Measurements from ENCODE around the gene CENPP.

CENPP gene

DNA sequence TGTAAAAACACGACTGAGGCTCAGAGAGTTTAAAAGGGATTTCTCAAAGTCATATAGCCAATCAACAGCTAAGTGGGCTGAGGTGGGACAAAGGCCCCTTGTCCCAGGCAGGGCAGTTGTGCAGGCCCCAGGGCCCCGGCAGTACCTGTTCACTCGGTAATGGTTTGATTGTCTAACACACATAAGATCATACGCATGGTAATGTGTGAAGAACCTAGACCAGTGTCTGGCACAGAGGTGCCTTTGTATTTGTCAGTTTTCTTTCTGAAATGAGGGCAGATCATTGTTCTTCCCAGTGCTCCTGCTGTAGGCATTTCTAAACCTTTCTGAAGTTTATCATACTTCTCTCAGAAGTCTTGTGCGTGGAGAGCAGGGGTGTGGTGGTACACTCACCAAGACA lies 277.3 kb downstream of the CENPP start:
- DNase-seq: no peak

DNA sequence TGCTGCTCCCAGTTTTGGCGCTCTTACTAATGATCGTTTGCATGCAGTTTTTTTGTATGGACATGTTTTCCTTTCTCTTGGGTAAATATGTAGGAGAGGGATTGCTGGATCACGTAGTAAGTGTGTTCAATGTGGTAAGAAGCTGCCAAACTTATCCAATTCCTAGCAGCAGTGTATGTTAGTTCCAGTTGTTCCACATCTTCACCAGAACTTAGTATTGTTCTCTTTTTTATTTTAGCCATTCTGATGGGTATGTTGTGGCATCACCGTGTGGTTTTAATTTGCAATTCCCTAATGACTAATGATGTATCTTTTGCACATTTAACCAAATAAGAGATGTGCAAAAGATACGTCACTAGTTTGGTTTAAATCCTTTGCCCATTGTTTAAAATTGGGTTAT lies 278.2 kb downstream of the CENPP start:
- no peak for DNase-seq

DNA sequence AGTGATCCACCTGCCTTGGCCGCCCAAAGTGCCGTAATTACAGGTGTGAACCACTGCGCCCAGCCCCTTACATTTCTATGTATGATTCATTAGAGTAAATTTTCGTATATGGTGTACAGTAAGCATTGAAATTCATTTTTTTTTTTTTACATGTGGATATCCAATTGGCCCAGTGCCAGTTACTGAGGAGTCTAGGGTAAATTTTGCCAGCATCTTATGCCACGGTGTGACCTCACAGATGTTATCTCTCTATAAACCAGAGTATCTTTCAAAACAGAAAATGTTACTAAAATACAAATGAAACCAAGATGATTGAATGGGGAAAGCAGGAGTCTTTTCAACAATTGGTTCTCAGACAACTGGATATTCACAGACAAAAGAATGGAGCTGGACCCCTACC lies 279.5 kb downstream of the CENPP start:
- DNase-seq: no peak

DNA sequence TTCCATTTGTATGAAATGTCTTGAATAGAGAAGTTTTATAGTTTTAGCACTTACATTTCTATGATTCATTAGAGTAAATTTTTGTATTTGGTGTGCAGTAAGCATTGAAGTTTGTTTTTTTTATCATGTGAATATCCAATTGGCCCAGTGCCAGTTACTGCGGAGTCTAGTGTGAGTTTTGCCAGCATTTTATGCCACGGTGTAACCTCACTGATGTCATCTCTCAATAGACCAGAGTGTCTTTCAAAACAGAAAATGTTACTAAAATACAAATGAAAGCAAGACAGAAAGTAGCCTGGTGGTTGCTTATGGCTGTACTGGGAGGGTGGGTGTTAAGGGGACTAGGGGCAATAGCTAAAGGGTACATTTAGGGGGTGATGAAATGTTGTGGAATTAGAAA lies 281.3 kb downstream of the CENPP start:
- no peak for DNase-seq

DNA sequence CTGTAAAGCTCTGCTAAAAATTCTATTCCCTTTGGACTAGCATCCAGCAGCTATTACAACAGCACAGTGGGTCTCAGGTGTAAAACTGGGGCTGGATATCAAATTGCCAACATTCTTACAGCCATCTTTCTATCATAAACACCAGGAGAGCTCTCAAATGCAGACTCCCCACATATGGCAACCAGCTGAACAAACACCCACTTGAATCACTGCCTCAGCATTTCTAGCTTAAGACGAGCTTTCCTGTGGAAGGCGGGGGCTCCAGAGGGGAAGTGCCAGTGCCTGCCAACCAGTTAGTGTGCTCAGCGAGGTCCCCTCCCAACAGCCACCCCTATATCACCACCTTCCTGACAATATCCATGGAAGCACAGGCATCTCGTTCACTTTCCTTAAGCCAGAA lies 282.0 kb downstream of the CENPP start:
- no peak for DNase-seq

DNA sequence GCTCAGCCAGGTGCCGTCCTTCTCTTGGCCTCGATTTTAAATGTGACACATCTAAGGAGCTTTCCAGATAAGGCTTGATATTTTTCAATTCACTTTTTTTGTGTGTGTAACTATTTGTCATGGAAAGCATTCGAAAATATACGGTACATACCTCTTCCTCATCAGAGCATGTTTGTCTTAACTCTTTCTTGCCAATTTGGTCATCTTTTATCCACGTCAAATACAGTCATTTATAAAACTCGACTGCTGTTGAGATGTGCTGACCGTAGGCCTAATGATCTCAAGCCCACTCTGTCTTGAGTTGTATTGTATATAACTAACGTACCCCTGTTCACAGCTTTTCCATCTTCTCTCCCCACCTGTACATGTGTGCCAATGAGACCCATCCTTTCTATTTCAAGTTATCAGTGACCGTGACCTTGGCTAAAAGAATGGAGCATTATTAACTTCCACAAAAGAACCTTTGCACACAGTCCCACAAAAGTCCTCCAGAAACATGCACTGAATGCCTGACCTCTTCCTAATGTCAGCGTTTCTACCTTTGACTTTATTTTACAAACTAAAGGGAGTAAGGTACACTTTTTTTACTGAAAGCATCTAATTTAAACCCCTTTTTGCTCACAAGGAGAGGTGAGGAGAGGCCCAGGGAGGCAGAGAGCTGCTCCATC lies 282.6 kb downstream of the CENPP start:
- no peak for DNase-seq

DNA sequence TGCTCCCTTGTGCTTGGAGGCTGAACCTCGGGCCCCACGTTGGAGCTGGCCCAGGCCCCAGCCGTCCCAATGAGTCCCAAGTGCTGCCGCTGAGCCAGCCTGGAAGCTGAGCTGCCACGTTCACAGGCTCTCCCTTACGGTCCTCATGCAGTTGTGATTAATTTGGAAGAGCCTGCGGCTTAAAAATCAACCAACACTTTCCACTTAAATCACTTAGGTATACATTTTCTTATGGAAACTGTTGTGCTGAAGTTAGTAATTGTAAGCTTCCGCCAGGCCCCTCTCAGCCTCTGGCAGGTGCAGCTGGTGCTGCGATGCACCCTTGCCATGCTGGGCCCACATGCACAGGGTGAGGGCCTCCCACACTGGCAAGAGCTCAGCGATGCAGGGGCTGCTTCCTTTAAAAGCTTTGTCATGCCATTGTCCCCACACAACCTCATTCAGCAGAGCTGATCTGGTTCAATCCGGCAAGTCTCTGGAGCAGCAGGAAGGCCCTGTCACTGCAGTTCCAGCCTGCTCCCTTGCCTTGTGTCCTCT lies 283.2 kb downstream of the CENPP start:
- DNase-seq: no peak

DNA sequence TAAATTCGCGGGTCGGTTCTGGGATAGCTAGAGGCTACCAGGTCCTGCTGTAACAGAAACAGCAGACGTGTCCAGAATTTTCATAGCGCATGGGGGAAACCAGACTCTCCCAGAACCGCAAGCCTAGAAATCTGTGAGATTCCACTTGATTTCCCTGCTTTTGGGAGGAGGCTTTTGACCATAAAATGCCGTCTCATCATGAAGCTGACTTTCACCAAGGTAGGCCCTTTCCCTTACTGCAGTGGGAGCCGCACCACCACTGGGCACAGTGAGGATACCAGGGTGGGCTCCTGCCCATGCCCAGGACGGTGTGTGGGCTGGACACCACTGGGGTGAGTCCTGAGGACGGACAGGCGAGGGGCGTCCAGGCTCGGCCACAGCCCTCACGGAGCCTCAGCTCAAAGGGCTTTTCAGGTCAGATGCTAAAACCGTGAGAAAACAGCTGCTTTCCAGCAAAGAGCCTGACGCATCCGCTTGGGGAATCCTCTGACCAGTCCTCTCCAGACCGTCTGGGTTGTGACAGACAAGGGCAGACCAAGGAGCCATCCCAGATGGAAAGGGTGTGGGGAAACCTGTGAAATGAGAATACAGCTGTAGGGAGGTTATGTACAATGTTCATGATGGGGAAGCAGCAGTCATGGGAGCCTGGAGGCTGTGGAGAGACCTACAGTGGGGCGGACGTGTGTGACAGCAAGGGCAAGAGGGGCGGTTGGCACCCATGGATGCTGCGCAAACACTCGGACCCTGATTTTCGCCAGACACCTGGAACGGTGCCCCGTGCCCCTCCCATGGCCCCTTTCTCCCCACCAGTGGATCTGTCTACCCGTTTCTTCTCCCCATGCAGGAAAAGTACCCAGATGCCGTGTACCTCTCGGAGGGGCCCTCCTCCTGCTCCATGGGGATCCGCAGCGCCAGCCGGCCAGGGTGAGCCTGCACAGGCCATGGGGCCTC lies 285.0 kb downstream of the CENPP start:
- DNase-seq: no peak

DNA sequence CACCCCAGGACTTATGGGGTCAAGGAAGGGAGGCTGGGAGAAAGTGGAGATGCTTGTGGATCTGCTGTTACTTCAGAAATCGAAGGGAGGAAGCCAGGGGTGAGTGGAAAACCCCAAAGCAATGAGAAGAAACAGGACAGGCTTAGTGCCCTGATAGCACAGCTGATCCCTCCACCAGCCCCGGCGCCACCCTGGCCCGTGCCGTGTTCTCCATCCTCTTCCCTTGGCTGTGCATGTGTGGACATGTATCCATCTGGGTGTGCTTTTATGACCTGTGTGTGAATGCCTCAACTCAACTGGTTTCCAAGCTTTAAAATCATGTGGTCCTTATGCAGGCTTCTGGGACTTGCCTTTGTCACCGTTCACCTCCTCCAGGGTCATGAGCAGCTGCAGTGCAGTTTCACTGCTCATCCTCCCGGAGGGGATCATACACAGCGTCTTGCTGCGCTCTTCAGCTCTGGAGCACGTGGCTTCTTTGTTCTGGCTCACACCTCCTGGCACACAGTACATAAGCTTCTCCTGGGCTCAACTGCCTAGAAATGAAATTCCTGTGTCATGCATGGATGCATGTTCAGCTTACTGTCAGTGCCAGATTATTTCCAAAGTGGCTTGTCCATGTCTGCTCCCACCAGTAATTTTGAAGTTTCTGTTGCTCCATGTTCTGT lies 286.0 kb downstream of the CENPP start:
- no peak for DNase-seq

DNA sequence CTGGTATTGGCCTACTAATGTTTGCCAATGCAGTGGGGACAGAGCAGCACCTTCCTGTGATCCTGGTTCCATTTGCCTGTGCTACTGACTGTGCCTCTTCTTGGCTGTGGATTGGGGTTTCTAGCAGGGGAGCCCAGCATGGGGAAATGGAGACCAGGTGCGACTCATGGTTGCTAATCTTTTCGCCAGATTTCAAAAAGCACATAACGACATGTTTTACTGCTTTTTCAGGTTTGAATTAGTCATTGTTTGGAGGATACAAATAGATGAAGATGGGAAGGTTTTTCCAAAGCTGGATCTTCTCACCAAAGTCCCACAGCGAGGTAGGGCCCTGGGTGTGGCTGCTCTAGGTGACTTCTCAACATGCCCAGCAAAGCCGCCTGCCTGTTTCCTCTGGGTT lies 286.5 kb downstream of the CENPP start:
- no peak for DNase-seq

DNA sequence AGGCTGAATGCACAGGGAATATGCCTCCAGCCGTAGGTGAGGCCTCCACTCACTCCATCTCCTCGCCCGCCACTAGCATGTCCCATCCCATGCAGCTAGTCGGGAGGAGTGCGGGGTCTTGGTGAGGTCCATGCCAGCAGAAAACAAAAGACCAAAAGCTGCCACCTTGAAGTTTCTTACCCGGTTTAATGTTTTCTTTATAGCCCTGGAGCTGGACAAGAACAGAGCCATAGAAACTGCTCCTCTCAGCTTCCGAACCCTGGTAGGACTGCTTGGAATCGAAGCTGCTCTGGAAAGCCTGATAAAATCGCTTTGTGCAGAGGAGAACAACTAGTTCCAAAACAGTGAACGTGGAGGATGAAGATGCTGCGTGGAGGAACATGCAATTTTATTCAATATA lies 287.1 kb downstream of the CENPP start:
- DNase-seq: no peak

DNA sequence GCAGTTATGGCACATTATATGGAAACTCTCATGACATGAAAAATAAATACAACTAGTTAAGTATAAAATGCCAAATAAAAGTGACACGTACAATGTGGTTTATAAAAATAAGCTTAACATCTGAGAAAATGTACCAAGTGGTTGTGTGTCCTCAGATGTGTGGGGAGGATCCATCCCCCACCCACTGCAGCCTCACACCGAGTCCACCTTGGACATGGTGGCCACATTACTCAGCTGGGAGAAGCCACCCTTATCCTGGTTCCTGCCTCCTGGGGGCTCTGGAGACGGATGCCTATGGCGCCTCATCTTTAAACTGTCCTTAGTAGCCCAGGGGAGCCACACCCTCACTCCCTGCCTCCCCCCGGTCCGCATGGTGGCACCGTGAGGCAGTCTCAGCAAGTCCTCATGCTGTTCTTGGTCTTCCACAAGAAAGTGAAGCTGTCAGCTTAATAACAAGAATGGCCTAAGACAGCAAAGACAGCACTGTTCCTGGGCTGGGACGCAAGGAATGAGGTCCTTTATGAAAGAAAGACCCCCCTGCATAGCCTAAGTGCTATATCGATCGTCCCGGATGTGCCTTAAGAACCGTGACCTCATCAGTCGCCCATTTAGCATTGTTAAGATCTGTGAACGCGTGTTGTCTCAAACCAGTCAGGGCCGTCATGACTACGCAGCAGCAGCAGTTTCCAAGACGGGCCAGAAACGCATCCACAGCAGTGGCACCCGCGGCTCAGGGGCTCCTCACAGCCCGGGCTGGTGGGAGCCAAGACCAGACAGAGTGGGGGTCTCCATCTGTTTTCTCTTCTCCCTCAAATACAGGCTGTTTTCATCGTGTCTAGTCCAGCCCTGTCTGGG lies 287.7 kb downstream of the CENPP start:
- no peak for DNase-seq

DNA sequence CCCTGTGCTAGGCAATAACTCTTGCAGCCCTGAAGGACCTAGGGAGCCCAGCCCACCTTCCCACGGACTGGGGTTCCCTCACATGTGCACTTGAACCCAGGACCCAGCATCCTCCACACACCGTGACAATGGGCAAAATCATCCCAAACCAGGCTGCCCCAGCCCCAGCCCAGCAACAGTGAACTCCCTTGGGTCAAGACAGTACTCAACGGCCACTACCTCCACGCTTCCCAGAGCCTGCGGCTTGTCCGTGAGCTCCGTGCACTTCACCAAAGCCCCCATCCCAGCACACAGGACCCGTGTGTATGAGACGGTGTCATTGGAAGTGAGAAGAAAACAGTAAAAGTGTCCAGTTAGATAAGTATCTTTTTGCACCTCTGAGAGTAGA lies 288.4 kb downstream of the CENPP start:
- no peak for DNase-seq

DNA sequence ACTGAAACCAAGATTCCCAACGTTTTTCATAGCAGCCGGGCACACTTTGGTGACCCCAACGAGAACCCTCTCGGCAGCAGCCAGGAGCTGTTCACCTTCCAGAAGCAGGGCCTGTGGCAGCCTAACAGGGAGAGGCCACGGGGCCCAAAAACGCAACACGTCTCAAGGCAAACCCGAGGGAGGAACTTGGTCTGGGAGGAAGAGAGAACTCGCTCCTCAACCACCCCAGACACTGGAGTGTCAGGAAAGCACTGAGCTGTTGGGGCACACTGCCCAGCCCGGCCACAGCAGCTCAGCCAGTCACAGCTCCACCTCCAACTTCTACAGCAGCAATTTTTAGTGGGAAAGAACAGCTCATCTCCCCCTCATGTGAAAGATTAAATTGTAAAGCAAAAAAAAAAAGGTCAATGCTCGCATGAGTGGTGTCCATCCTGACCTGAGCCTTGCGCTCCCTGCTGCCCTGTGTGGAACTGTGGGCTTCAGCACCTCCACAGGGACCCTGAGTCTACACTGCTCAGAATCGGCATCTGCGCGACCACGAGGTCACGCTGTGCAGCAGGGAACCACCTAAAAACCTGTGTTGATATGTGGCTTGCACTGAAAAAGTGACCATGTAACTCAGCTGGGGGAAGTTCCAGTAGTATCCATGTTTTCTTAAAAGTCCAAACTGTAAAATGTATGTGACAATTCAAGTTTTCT lies 289.2 kb downstream of the CENPP start:
- no peak for DNase-seq

DNA sequence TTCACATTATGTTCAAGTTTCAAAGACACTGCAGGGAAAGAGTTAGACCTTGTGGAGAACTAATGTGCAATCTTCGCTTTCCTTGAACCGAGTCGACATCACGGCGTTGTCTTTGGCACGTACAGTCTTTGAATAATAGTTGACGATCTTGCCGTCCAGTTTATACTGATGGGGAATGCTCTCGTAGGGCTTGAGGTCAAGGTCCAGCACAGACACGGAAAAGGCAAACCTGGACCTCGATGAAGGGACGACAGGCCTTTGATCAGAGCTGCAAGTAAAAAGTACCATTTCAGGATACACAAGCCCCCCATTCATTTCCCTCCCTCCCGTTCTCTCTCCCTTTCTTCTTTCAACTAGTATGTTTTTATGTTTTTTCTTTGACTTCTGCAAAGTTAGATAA lies 290.0 kb downstream of the CENPP start:
- no peak for DNase-seq

DNA sequence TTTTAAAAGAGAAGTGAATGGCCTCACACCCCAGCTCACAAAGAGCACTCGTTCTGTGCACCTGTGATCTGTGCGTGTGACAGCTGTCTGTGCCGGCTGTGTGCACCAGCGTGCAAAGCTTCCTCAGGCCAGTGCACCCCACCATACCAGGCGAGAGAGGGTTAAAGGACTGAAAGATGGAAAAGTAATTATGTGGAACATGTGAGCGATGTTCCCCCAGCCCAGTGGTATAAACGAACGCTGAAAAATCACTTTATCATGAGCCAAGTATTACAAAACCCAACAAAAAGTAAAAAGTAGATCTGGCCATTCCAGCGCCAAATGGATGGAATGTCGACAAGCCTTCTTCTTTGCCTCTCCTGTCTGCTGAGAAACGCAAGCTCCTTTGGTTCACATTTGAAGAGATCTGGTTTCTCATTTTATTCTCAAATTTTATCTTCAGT lies 290.5 kb downstream of the CENPP start:
- DNase-seq: no peak

DNA sequence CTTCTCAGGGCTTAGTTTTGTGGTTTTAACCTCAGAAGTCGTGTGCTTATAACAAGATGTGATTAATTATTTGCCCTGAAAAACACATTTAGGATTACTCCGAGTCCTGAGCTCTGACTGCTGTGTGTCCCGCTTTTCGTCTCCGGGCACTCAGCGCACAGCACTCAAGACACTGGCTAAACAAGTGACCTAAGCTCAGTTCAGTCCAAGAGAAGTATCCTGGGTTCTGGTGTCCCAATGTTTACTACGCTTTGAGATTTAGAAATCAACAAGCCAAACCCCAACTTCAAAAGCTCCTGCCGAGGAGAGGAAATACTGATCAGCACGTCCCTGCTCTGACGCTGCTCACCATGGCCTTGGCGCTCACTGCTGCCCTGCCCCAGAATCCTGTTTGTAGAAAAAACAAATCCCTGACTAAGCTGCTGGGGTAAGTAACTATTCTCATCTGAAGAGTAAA lies 290.9 kb downstream of the CENPP start:
- DNase-seq: no peak

DNA sequence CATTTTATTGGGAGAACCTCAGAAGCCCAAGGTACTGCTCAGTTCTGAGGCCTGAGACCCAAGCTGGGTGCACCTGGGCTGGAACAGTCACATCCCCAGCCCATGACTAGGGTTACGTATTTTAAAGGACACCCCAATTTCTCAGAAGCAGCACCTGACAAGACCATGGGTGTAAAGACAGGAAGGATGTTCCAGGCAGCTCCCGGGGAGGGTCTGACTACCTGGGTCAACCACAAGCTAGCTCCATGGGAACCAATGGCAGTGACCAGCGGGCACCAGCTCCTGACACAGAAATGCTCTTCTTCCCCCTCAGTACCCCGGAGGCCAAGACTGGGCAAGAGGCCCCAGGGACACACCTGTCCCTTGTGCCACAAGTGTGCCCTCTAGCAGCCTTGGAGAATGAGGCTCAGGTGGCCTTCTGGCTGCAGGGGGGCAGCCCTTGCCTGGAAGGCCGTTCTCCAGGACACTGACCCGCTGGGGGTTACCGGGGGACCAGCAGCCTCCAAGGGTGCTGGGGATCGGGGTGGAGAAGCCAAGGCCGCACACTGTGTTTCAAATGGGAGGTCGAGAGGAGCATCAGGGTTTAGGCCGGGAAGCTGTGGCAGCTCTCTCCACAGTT lies 291.6 kb downstream of the CENPP start:
- no peak for DNase-seq

DNA sequence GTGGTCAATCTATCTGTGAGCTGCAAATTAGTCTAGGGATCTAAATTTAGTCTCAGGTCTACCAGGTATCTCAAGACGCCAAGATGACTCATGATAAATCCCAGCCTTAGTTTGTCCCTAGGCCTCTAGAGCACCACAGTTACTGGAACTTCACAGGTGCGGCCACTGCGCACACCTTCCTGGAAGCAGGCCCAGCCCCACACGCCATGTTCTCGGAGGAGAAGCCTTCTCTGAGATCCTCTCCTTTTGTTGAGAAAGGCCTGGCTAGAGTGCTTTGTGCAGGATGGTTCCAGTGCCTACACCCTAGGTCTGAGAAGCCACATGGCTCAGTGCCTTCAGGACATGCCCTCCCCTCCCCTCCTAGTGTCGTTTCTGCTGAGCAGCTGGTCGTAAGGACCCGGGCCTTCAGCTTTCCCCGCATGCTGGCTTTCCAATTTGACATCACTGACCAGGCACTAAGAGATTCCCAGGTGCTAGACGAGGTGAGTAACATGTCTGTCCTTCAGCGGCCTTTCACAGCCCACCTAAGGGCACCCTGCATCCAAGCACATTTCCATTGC lies 292.3 kb downstream of the CENPP start:
- DNase-seq: no peak

DNA sequence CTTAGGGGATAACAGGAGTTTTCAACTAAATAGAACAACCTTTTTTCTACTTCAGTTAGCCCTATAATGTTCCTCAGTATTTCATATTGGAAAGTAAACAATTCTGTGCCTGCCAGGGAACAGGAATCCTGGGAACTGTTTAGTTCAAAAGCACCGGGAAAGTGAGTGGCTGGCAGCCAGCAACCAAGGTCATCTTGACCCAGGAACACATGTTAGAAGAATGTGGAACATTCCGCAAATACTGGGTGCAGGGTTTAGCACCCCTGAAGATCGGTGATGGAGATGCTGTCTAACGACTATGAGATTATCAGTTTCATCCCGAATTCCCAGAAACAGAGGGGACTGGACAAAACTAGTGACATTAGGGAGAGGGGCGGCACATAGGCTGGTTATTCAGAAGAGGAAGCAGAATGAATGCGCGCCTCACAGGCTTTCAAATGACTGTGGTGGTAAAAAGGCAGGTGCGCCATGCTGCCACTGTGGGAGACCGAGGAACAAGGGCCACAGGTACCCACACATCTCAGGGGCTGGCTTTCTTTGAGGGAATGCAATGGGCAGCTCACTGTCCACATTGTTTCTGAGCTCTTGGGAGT lies 293.0 kb downstream of the CENPP start:
- no peak for DNase-seq
